Measurements from ENCODE around the gene GRK3.
"Not testable (repeated sequence)": the region's sequence is repeated elsewhere in the genome, so short reads cannot be mapped to it uniquely, and the experiment has no call there.

Gene GRK3

DNA sequence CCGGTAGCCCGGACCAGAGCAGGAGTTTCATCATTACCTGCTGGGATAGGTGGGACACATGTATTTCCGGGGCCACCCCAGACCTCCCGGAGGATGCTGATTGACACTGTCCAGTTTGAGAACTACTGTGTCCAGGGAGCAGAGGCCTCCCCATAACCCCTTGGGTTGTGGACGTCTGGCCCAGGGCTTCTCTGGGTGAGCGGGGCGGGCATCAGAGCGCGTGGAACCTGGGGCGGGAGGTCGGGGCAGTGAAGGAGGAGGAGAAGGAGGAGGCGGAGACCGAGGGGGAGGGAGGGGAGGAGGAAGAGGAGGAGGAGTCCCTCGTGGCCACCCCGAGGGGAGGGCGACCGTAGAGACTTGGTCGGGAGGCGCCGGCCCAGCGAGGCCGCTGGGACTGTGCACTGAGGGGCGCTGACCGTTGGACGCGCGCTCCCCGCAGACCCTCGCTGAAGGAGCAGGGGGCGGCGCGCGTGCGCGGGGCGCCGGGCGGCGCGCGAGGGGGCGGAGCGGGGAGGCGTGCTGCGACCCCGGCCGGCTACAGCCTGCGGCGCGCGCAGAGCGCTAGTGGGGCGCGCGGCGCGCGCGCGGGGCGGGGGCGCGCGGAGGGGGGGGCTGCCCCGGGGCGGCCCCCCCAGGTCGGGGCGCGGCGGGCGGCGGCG is at the start of gene GRK3:
GRK3 (plus strand) TSS at position 356 of the 659 bp plus-strand sequence. CDS start 366 bp downstream, outside the sequence.
- peak; percentile 23 to 46 (median 31) for DNase-seq

DNA sequence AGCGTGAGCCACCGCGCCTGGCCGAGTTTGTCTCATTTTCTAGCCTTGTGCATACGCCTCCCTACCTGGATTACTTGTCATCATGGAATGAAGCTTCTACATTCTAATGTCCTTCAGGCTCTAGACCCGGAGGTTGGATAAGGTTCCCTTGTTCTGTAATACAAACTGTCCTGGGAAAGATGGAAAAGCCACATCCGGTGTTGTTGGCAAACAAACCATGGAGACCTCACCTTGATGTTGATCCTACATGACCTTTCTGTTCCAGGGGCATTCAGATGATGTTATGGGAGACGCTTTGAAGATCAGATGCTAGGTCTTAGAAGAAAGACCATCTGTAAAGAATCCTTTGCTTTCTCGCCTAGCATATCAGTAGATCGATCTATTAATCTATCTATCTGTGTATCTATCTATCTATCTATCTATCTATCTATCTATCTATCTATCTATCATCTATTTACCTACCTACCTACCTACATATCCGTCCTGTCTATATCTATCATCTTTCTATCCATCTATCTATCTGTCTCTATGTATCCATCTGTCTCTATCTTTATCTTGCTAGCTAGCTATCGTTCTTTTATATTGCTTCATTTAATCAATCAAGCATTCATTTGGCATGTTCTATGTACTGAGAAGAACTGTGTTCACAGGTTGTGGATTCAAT is 46.3 kb upstream of the GRK3 start:
- DNase-seq, result no peak

DNA sequence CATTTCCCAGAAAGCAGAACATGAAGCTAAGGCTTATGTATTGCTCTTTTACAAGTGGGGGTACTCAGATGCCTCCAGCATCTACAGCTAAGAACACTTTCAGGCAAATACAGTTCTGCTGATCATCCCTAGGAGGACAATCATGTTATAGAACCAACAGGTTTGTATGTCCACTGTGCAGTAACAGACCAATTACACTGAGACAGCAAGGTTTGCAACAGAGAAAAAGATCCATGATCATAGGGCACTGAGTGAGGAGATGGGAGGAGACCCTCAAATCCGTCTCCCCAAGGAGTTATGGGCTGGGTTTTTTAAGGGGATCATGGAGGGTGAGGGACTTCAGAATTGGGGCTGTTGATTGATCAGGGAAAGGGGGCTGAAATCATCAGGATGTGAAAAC is 39.1 kb upstream of the GRK3 start:
- DNase-seq, result no peak

DNA sequence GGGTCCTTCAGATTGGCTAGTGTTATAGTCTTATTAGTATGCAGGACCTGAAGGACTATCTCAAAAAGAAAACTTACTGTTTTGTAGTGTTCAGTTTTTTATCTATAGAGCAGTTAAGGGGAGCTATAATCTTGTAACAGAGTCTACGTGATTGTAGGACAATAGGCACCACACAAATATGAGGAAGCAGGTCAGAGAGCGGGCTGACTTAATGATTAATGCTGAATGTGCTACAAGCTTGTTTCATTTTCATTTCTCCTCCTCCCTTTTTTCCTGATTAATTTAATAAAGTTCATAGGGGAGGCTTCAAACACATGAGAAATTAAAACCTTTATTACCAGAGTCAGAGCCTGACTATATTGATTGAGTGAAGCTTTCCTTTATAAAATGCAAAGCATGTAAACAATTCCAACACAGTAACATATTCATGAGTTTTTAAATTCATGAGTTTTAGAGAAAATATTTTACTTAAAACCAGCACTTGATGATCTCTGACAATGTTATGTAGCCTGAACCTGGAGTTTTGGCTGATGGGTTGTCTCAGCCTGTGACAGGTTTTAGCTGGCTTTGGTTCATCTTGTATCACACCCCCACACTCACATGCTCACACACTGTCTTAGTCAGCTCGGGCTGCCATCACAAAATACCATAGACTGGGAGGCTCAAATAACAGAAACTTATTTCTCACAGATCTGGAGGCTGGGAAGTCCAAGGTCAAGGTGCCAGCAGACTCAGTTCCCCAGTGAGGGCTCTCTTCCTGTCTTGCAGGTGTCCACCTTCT is 38.5 kb upstream of the GRK3 start:
- not testable (repeated sequence) for DNase-seq

DNA sequence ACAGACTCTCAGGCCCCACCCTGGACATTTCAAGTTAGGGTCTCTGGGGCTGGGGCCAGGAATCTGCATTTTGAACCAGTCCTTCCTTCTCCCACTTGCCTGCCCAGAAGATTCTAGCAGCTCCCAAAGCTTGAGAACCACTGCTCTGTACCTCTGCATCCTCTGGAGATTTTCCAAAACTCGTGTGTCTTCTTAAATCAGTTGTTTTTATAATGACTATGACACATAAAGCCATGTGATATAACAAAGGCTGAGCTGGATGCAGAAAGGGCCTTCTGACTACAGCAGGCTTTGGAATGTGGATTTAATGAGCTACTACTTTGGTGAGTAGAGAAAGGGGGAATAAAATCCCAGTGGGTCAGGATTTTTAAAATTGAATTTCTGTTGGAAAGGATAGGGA is 37.5 kb upstream of the GRK3 start:
- not testable (repeated sequence) for DNase-seq

DNA sequence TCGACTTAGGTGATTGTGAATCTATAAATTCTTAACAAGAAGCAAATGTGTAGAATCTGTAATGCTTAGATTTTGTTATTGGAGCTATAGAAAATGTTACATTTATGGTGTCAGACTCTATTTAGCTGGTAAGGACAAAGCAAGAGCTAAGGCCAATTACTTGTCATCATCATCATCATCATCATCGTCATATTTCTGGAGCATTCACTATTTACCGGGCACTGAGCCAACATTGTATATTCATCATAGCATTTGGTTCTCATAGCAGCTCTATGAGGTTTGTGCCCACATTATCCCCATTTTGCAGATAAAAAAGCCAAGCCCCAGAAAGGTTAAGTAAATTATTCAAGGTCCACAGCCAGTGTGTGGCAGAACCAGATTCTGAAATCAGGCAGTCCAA is 36.4 kb upstream of the GRK3 start:
- not testable (repeated sequence) for DNase-seq

DNA sequence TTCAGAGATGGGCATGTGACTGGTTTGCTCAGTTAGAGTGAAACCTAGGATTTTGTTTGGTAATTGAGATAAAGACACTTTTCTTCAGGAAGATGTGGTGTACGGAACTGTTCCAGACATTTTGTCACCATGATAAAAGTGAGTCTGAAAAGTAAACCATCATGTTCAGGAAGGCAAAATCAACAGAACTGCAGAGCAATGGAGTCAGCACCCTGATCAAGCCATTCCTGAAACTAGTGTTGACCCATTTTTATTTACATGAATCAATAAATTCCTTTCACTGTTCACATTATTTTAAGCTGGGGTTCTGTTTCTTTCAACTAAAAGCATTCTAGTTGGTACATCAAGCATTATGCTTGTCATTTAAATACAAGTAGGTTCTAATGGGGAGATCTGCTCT is 35.4 kb upstream of the GRK3 start:
- not testable (repeated sequence) for DNase-seq

DNA sequence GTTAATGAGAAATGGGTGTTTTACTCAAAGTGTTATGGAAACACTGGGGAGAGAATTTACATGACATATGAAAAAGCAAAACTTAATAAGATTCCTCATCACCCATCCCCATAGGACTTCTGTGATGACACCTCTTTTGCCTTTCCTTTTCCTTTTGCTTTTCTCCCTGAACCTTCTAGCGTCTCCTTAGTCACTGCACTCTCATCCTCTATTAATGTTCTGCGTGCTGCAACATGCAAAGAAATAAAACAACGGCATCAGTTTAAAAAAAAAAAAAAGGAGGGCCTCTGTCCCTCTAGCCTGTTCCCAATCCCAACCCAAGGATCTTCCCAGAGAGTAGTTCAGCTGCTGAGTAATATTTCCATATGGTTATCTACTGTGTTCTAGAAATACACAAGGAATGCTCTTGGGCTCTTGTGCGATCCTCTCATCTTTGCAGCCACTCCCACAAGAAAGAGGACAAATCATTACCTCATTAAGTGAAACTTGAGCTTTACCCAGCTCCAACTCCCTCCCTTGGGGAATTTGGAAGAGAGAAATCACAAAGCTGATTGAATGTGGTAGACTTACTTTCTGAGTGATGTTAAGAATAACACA is 34.8 kb upstream of the GRK3 start:
- DNase-seq, result not testable (repeated sequence)

DNA sequence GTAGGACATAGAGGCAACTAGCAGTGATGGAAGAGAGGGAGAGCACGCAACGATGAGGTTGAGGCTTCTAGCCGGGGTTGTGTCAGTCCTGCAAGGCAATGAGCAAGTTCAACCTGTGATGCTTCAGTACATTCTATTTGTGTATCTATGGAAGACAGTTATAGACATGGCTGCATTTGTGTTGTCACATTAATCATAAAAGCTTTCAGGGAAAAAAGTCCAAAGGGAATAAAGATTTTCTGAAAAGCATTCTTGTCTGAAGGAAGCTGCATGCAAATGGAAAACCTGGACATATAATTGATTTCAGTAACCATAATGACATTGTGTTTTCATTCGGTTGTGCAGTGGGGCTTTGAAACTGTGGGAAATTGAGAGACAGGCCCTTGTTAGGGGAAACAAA is 32.8 kb upstream of the GRK3 start:
- not testable (repeated sequence) for DNase-seq

DNA sequence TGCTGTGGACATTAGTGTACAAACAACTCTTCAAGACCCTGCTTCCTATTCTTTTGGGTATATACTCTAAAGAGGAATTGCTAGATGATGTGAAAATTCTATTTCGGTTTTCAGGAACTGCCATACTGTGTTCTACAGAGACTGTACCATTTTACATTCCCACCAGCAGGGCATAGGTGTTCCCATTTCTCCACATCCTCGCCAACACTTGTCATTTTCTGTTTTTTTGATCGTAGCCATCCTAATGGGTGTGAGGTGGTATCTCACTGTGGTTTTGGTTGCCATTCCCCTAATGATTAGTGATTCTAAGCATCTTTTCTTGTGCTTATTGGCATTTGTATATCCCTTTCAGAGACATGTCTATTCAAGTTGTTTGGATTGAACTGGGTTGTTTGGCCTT is 29.8 kb upstream of the GRK3 start:
- no peak for DNase-seq

DNA sequence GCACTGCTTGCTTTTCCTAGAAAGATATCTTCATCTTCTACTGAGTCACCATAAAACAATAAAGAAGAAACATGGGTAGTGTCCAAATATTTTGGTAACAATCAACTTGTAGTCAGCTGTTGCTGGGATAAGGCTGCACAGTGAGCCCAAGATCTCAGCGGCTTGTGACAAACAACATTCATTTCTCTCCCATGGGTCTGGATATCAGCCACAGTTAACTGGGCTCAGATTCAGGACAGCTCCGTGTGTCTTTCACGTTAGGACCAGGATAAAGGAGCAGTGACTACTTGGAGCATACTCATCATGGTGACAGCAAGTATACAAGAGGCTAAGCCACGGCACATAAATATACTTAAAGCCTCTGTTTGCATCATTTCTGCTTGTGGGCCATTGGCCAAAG is 27.9 kb upstream of the GRK3 start:
- no peak for DNase-seq

DNA sequence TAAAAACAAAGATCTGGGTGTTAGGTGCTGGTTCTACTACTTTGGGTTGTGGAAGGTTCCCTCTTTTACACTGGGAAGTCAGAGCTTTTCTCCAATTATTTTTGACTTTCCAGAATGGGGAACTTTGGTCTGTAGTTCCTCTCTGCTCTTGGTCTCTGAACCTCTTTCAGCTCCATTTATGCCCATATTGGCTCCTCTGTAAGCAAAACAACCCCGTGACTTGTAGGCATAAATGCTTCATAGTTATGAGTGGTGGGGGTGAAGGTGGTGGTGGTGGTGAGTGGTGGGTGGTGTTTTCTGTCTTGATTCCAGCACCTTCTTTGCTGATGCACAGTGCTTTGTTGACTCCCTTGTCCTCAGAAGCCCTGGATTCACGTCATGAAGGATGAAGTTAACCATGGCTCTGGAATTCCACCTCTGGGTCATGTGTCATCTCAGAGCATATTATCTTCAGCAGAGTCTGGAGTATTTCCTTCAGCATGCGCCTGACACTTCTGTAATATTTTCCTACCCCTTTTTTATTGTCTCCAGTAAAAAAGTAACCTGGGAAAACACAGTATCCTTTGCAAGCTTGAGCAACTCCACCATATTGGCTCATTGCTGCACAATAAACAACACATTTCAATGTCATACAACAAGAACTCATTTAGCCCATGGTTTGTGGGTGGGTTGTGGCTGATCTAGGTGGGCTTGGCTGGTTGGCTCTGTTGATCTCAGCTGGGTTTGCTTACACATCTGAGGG is 24.1 kb upstream of the GRK3 start:
- DNase-seq, result no peak

DNA sequence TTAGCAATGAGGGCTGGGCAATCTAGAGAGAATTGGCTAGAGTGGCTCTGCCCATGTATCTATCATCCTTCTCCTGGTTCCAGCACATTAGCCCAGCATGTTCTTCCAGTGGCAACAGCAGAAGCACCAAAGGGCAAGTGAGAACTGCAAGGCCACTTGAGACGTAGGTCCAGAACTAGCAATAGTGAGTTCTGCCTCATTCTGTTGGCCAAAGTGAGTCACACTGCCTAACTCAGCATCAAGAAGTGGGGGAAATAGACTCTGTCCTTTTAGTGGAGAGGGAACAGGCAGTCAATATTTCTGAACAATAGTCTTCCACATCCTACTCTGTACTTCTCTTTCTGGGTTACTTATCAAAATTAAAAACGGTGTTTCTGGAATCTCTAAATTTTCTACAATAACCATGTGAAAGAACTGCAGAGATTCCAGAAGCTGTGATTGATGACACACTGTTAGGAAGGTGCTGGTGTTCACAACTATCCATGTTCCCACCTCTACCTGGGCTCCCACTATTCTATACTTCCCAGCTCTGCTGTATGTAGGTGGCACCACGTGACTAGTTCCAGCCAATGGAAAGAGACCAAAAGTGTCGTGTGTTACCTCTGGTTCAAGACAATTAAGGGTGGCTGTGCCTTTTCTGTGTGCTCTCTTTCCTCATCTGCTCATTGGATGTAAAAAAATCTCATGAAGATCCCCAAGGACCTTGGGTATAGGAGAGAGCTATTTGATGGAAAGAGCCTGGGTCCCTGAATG is 23.4 kb upstream of the GRK3 start:
- DNase-seq, result no peak

DNA sequence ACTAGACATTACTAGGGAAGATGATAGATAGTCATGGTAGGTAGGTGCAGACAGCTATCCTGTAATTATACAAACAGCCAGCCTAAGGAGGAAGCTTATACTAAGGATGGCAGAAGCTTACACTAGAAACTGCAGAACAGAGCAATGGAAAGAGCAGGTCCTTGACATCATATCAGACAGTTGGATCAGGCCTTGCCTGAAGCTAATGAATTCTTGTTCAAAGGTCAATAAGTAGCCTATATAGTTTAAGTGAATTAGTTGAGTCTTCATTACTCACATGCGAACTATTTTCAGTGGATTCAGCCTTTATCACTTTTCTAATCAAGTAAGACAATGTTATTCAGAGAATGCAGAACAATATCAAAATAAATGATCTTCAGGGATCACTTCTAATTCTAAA is 22.3 kb upstream of the GRK3 start:
- DNase-seq, result no peak

DNA sequence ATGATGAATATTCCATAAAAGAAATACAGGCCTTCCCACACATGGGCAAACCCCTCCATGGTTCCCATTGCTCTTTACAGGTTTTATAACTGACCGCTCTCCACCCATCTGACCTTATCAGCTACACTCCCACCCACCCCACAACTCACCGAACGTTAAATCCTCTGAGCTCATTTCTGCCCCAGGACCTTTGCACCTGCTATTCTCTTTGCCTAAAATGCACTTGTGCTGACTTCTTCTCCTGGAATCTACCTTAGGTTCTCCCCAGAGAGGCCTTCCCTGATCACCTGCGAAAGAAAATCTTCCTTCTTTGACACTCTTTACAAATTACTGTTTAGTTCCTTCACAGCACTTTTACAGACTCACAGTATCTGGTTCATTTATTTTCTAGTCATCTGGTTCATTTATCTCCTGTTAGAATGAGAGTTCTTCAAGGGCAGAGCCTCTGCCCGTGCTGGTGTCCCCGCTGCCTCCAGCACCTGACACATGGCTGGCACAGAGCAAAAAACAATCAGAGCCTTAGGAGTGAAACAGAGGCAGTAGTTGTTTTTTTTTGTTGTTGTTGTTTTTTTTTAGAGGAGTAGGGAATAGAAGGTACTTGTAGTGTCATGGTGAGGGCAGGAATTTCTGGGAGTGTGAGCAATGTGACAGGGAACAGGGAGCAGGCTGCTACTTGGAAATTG is 21.6 kb upstream of the GRK3 start:
- DNase-seq, result no peak

DNA sequence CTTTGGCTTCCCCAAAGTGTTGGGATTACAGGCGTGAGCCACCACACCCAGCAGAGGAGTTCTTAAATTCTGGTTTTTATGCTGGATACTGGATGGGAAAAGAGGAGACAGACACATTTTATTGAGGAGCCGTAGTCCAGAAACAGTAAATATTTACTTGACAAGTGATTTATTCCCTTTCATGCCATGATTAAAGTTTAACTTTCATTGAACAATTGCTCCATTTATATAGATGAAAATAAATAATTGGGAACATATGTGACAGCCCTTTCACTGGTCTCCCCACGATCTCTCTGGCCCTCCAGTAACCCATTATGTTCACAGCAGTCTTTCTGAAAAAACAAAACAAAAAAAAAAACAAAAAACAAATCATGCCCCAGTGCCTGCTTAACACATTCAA is 19.3 kb upstream of the GRK3 start:
- DNase-seq, result no peak

DNA sequence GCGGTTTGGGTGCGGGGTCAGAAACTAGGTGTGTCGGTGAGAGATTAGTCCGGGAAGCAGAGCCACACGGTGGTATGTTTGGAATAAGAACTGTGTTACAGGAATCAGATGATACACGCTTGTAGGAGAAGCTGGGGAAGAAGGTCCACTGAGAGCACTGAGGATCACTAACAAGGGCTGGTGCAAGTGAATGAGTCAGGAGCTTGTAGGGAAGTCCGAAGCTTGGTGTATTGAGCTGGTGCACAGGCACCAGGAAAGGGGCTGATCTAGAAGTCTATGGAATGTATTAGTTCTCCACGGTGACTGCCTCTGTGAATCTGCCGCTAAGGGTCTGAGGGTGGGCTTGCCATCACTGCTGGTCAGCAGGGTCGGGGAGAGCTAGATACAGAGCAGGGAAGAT is 18.8 kb upstream of the GRK3 start:
- no peak for DNase-seq

DNA sequence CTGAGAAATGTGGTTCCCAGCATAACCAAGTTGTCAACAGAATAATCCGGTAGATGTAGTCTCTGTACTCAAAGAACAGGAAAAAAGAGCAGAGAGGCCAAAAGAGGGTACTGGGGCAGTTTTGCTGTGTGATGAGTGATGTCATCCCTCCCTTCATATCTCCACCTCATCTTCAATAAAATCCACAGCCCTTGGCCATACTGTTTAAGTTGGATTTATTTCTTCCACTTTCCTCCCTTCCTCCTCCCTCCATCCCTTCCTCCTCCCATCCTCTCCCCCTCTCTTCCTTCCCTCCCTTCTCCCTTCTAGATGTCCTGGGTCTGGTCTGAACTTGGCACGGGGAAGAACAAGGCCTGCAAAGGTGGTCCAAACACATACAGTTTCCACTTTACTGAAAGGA is 18.2 kb upstream of the GRK3 start:
- DNase-seq, result no peak

DNA sequence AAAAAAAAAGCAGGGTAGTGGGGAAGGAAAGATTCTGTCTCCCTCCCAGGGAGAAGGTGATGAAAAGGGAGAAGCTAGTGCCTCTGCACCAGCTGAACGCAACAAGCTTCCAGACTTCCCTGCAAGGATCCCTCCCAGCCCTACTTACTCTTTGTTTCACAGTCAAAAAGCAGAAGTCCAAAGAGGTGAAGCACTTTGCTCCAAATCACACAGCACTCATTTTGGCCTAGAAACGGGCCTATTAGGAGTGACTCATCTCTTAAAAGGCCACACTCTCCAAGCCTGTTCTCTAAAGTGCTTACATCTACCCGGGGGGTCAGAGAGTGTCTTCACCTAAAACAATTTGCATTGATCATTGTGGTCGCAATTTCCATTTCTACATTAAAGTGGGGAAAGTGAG is 17.7 kb upstream of the GRK3 start:
- no peak for DNase-seq

DNA sequence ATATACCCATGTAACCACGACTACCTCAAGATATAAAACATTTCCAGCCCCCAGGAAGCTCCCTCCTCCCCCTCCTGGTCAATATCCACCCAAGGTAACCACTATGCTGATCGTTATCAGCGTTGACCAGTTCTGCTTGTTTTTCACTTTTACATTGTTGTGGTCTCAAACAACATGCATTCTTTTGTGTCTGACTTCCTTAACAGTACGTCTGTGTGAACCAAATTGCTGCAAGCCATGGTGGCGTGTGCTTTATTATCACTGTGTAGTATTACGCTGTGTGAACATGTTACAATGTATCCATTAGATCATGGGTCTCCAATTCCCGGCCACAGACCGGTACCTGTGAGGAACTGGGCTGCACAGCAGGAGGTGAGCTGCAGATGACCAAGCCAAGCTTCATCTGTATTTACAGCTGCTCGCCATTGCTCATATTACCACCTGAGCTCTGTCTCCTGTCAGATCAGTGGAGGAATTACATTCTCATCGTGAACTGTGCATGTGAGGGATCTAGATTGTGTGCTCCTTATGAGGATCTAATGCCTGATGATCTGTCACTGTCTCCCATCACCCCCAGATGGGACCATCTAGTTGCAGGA is 15.5 kb upstream of the GRK3 start:
- no peak for DNase-seq

DNA sequence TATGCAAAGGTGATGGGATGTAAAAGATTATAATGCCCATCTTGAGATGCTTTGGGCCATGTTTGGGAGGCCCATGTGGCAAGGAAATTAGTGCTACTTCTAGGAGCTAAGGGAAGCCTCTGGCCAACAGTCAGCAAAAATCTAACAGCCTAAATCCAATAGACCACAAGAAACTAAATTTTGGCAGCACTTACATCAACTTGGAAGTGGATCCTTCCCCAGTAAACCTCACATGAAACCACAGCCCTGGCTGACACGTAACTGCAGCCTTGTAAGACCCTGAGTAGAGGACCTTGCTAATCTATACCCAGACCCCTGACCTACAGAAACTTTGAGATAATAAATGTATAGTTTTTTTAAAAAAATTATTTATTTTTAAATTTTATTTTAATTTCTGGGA is 13.1 kb upstream of the GRK3 start:
- no peak for DNase-seq

All from activated CD4-positive, CD25-positive, alpha-beta regulatory T cell (primary cell).